Stimulated activated effector memory CD8-positive, alpha-beta T cell treated with anti-CD3 and anti-CD28 coated beads, Interleukin-12 subunit alpha, Interleukin-12 subunit beta, amount 100 ng/mL, for 72 hours (primary cell): ENCODE data around the gene TNXB.

Source experiments
- ATAC-seq: fragments of 150-1000 bp; cut with Tn5 transposase; 2 replicates; pipeline ENCODE4 v1.10.0; 2021
- DNase-seq, 2 donors: peaks; one replicate each; pipeline ENCODE4 v3.0.0; 2021 to 2022; ENCODE audit warnings: low spot score in 2 of 2
- H3K27ac Mint-ChIP-seq: one replicate; pipeline ENCODE4 v1.8.0; 2022; ENCODE audit warnings: mild to moderate bottlenecking, mixed read lengths
- H3K36me3 Mint-ChIP-seq: one replicate; pipeline ENCODE4 v1.8.0; 2022; ENCODE audit warnings: mild to moderate bottlenecking, mixed read lengths
- H3K4me1 Mint-ChIP-seq: one replicate; pipeline ENCODE4 v1.8.0; 2022; ENCODE audit warnings: mixed read lengths
- H3K4me3 Mint-ChIP-seq: one replicate; pipeline ENCODE4 v1.8.0; 2022; ENCODE audit warnings: mild to moderate bottlenecking, mixed read lengths
- H3K9me3 Mint-ChIP-seq: one replicate; pipeline ENCODE4 v1.8.0; 2022; ENCODE audit warnings: mixed read lengths

The TNXB gene

DNA sequence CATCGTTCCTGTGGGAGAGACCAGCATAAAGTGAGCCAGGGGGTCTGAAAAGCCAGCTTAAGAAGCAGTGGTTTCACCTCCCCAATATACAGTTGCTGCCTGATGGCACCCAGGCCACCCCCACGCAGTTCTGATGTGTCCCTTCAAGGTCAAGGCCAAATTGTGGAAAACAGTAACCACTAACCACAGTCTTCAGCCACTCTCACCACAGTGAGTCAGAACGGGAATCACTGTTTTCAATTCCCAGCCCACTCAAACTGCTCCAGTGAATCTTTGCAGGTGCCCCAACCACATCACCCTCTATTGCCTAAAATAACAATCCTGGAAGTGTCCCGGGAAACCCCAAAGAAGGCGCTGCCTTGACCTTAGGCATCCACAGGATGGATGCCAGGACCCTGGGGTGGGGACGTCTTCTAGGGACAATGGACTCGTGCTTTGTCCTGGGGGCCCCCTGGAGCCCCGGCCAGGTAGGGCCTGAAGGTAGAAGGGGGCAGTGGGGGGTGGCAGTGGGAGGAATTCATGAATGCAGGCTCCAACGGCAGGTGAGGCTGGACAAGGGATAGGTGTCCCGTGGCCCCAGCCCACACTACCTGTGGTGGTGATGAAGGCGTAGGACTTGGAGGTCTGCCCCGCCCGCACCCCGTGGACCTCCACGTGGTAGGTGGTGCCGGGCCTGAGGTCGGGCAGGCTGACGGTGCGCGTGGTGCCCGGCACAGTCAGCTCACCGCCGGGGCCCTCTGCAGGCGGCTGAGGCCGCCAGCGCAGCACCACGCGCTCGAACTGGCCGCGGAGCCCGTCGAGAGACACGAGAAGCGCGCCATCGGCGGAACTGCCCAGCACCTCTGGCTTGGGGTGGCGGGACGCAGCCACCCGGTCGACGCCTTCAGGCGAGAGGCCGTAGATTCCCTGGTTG is 22.2 kb downstream of the TNXB start:
- no peaks in the 10 kb centered on the region for H3K9me3 Mint-ChIP-seq
- ATAC-seq = peak; percentile 58
- DNase-seq = peak in 1 of 2 donors; percentile 75
- no peaks in the 10 kb centered on the region for H3K36me3 Mint-ChIP-seq
- H3K4me1 Mint-ChIP-seq = peaks cover 22% of the 10 kb centered on the region
- peak overlapping the region; percentile 31 for H3K4me3 Mint-ChIP-seq
- H3K27ac Mint-ChIP-seq = peak overlapping the region; percentile 79

DNA sequence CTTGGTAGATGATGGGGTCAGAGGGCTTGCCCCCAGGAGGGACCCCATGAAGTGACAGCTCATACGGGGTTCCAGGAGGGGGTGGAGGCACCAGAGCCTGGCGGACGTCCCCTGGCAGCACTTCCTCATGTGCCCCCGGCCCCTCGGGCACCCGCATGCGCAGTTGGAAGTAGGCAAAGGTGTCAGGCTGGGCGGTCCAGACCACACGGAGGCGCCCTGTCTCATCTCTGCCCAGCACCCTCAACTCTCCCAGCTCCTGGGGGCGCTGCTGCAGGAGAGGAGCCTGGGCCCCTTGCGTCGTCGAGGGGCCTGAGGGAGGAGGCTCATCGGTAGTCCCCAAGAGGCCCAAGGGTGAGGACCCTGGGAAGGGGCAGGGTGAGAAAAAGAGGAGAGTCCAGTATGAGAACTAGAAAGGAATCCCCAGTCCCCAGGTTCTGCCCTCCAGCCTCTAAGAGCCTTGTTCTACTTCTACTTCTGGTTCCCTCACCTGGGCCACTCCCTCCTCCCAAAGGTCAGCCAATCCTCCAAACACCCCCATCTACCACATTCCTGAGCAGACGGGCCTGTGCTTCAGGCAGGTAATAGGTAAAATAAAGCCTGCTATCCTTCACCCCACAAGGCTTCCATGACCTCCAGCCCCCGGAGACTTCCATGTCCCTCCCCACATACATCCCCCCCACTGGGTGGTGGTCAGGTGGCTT is 23.2 kb downstream of the TNXB start:
- Mint-ChIP-seq H3K9me3 (no peaks in the 10 kb centered on the region), H3K4me3 (peak overlapping the region; percentile 31), H3K36me3 (no peaks in the 10 kb centered on the region), H3K27ac (peak overlapping the region; percentile 79), H3K4me1 (peaks cover 24% of the 10 kb centered on the region)
- ATAC-seq (no peak), DNase-seq (no peak)

DNA sequence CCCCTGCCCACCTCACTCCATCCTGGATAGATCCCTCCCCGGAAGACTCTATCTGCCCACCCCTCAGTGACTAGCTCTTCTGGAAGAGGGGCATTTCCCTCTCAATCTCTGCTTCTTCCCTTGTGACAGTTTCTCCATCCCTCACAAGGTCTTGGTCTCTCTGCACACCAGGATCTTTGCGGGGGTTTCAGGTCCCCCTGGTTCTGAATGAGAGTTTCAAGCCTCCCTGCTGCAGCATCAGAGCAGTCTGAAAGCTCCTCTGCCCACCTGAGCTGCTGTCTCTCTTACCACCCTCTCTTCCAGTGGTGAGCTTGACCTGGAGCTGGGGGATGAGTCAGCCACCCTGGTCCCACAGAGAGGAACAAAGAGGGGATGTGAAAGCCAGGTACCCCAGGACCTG is 24.4 kb downstream of the TNXB start:
- Mint-ChIP-seq H3K4me1 (peaks cover 28% of the 10 kb centered on the region), H3K27ac (no peak overlapping the region), H3K4me3 (no peak overlapping the region), H3K36me3 (no peaks in the 10 kb centered on the region), H3K9me3 (no peaks in the 10 kb centered on the region)
- no peak for DNase-seq
- ATAC-seq = no peak

- Mint-ChIP-seq H3K27ac (no peak overlapping the region), H3K9me3 (no peaks in the 10 kb centered on the region), H3K4me3 (no peak overlapping the region), H3K4me1 (peaks cover 24% of the 10 kb centered on the region), H3K36me3 (no peaks in the 10 kb centered on the region)
- DNase-seq (no peak), ATAC-seq (no peak)
Observed at GRCh38 chr6:32083812-32084768, 25.0 kb downstream of the TNXB start.

DNA sequence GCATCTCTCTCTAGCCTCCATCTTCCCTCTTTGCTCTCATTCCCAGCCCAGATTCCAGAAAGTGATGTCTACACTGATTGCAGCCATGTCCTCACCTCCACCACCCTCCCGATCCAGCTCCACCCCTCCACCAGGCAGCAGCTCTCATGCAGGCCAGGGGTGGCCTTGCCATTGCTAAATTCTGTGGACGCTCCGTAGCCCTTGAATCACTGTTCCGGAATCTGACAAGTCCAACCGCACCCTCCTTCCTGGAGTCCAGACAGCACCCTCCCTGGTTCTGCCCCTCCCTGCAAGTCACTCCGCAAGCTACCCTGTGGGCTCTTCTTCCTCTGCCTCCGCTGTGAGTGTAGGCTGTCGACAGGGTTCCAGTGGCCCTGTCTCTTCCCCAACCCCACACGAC is 26.2 kb downstream of the TNXB start:
- DNase-seq = no peak

DNA sequence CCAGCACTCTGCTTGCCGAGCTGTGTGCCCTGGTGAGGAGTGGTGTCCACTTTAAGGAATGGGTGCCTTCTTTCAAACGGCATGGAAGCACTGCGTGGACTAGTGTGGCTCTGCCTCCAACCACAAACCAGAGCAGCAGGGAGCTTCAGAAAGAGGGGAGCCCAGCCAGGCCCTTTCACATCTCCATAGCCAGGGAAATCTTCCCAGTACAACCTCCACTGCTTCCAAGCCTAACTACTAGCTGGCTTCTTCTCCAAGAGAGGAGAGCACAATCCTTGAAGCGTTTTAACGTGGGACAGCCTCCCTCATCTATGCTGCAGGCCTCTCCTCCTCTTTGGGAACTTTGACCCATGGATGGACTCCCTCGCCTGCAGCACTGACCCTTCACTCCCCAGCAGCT is 26.7 kb downstream of the TNXB start:
- ATAC-seq (no peak), DNase-seq (no peak)
- peaks cover 23% of the 10 kb centered on the region for H3K4me1 Mint-ChIP-seq
- H3K9me3 Mint-ChIP-seq = no peaks in the 10 kb centered on the region
- H3K27ac Mint-ChIP-seq = no peak overlapping the region
- no peaks in the 10 kb centered on the region for H3K36me3 Mint-ChIP-seq
- H3K4me3 Mint-ChIP-seq = no peak overlapping the region

More for the DNA sequence above, 26.2 kb downstream of the TNXB start:
- Mint-ChIP-seq H3K9me3 (no peaks in the 10 kb centered on the region), H3K27ac (no peak overlapping the region), H3K36me3 (no peaks in the 10 kb centered on the region), H3K4me3 (no peak overlapping the region), H3K4me1 (peaks cover 23% of the 10 kb centered on the region)
- ATAC-seq = no peak

- no peak overlapping the region for H3K4me3 Mint-ChIP-seq
- peaks cover 14% of the 10 kb centered on the region for H3K4me1 Mint-ChIP-seq
- peak; percentile 34 for ATAC-seq
- DNase-seq = no peak
- peak overlapping the region; percentile 18 for H3K27ac Mint-ChIP-seq
- no peaks in the 10 kb centered on the region for H3K9me3 Mint-ChIP-seq
- H3K36me3 Mint-ChIP-seq = no peaks in the 10 kb centered on the region
Observed at GRCh38 chr6:32081168-32081990, 27.8 kb downstream of the TNXB start.

DNA sequence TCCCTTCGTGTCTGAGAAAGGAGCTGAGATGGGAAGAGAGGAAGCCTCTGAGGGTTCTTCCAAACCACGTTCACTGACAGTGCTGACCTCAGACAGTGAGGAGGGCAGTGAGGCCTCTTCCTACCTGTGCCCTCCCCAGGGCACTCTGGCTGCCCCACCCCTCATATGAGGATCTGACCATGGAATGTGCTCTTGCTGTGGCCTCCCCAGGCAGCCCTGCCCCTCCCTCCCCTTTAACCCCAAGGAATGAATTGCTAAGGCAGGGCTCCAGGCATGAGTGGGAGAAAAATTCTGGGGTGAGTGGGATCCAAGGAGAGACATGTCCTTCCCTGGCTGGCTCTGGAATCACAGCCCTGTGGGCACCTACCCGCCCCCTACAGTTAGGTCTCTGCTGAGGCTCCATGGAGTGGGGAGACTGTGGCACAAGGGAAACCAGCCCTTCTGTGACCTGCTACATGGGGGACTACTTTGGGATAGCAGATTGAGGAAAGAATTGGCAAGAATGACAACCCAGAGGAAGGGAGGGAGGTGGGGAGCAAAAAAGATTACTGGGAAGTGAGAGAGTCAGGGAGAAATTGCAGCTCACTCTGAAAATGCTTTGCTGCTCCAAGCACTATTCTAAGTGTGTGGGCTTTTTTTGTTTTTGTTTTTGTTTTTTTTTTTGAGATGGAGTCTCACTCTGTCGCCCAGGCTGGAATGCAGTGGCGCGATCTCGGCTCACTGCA is 29.4 kb downstream of the TNXB start:
- DNase-seq (no peak), ATAC-seq (no peak)
- no peak overlapping the region for H3K27ac Mint-ChIP-seq
- H3K36me3 Mint-ChIP-seq = no peaks in the 10 kb centered on the region
- no peaks in the 10 kb centered on the region for H3K9me3 Mint-ChIP-seq
- H3K4me3 Mint-ChIP-seq = no peak overlapping the region
- H3K4me1 Mint-ChIP-seq = peaks cover 6% of the 10 kb centered on the region

DNA sequence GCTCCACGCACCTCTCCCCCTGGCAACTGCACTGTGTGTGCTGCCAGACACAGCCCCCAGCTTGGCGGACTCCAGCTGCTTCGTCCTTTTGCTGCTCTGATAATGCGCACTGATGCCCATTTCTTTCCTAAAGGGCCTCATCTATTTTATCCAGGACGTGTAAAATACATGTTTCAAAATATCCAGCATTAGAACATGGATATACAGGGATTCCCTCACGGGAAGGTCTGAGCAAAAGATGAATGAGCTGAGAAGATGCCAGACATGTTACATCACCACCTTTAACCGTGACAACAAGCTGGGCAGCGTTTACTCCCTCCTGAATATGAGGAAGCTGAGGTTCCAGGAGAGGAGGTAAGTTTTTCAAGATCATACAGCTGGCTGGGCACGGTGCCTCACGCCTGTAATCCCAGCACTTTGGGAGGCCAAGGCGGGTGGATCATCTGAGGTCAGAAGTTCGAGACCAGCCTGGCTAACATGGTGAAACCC is 32.8 kb downstream of the TNXB start:
- no peak overlapping the region for H3K27ac Mint-ChIP-seq
- no peaks in the 10 kb centered on the region for H3K36me3 Mint-ChIP-seq
- peaks cover 6% of the 10 kb centered on the region for H3K4me1 Mint-ChIP-seq
- DNase-seq (no peak), ATAC-seq (no peak)
- no peaks in the 10 kb centered on the region for H3K9me3 Mint-ChIP-seq
- no peak overlapping the region for H3K4me3 Mint-ChIP-seq

- DNase-seq (no peak), ATAC-seq (no peak)
- Mint-ChIP-seq H3K27ac (no peak overlapping the region), H3K36me3 (no peaks in the 10 kb centered on the region), H3K4me1 (peaks cover 3% of the 10 kb centered on the region), H3K9me3 (no peaks in the 10 kb centered on the region), H3K4me3 (no peak overlapping the region)
Observed at GRCh38 chr6:32075781-32076180, 33.4 kb downstream of the TNXB start.

- no peaks in the 10 kb centered on the region for H3K4me1 Mint-ChIP-seq
- DNase-seq (no peak), ATAC-seq (no peak)
- H3K36me3 Mint-ChIP-seq = no peaks in the 10 kb centered on the region
- peak overlapping the region; percentile 13 for H3K27ac Mint-ChIP-seq
- H3K9me3 Mint-ChIP-seq = no peaks in the 10 kb centered on the region
- H3K4me3 Mint-ChIP-seq = no peak overlapping the region
Observed at GRCh38 chr6:32074996-32075532, 34.1 kb downstream of the TNXB start.

DNA sequence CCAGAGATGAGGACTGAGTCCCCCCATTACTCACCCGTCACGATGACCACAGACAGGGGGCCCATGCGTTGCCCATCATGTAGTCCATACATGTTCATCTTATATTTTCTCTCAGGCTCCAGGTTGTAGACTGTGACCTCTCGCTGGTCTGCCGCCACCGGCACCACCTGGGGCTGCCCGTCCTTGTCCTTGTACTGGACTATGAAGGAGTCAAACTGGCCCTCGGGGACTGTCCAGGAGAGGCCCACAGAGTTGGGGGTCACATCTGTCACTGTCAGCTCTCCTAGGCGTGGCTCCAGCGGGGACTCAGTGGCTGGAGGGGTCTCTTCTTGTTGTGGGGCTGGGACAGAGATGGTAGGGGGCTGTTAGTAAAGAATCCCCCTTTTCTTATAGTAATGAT is 35.5 kb downstream of the TNXB start:
- H3K36me3 Mint-ChIP-seq = no peaks in the 10 kb centered on the region
- DNase-seq (no peak), ATAC-seq (no peak)
- no peak overlapping the region for H3K4me3 Mint-ChIP-seq
- no peaks in the 10 kb centered on the region for H3K9me3 Mint-ChIP-seq
- no peak overlapping the region for H3K27ac Mint-ChIP-seq
- no peaks in the 10 kb centered on the region for H3K4me1 Mint-ChIP-seq

DNA sequence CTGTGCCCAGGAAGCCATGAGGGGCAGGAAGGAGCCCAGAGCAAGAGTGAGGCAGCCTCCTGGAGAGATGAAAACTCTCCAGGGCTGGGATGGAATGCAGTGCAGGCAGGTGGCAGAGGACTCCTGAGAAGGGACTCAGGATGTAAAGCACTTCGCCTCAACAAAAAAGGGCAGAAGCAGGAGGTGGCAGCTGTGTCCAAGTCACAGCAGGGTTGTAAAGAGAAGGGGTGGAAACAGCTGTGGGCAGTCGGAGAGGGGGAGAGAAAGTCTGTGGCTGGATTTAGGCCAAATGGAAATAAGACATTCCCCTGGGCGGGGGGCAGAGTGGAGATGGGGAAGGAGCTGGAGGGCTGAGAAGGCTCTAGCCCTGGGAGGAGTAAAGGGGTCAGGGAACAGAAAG is 36.0 kb downstream of the TNXB start:
- Mint-ChIP-seq H3K4me1 (no peaks in the 10 kb centered on the region), H3K9me3 (no peaks in the 10 kb centered on the region), H3K27ac (peak overlapping the region; percentile 11), H3K36me3 (no peaks in the 10 kb centered on the region), H3K4me3 (no peak overlapping the region)
- DNase-seq (no peak), ATAC-seq (no peak)
